GM21529 (cell line): ENCODE results near the gene TMEM120B.

Experiments
- ATAC-seq: cut with Tn5 transposase; IDR thresholded peaks from one replicate; pipeline ENCODE4 v1.9.1; 2021; ENCODE audit not compliant: unreplicated experiment

TMEM120B gene

GRCh38 chr12:121801595-121802484, 89.3 kb downstream of the TMEM120B start:
- no peak for ATAC-seq

GRCh38 chr12:121802485-121802842, 89.9 kb downstream of the TMEM120B start:
- ATAC-seq: no peak

GRCh38 chr12:121802843-121803698, 90.5 kb downstream of the TMEM120B start:
- ATAC-seq: peak; percentile 40

DNA sequence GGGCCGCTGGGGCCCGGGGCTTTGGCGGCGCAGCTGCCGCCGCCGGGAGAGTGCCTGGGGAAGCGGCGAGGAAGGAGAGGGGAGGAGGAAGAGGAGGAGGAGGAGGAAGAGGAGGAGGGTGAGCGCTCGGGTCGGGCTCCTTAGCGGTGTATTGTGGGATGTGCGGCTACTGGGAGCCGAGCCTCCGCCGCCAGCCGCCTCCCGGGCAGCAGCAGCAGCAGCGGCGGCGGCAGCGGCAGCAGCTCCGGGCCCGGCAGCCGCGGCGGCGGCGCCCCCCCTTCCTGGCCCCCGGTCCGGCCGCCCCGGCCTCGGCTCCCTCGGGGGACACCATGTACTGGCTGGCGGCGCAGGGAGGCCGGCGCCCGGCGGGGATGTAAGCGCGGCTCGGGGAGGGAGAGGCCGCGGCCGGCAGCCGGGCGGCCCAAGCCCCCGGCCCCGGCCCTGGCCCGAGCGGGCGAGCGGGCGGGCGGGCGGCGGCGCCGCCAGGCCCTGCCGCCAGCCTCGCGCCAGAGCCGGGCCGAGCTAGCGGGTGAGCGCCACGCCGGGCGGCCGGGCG, 91.4 kb downstream of the TMEM120B start, which contains the start of gene SETD1B:
Gene SETD1B, plus strand, starts transcription at position 149 of the 556 bp plus-strand sequence. CDS start 729 bp downstream, outside the sequence.
- no peak for ATAC-seq

DNA sequence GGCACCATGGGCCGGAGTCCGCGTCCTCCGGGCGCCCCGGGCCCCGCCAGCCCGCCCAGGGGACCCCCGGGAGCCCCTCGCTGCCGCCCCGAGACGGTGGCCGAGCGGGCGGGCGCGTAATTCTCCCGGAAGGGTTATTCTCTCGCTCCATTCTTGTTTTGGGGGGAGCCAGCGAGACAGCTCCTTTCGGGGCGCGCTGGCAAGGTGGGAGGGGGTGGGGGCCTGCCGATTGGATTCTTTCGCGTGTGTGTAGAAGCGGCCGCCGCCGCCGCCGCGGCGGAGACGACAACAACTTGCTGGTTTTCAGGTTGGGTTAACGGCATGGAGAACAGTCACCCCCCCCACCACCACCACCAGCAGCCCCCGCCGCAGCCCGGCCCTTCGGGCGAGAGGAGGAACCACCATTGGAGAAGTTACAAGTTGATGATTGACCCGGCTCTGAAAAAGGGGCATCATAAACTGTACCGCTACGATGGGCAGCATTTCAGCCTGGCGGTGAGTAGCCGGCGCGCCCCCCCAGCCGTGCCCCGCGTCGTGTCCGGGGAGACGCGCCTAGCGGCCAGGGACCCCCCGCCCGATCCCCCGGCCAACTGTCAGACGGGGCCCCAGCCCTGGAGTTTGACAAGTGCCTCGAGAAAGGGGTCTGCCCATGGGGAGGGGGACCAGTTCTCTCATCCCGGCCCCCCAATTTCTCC, 92.0 kb downstream of the TMEM120B start:
- ATAC-seq: no peak

DNA sequence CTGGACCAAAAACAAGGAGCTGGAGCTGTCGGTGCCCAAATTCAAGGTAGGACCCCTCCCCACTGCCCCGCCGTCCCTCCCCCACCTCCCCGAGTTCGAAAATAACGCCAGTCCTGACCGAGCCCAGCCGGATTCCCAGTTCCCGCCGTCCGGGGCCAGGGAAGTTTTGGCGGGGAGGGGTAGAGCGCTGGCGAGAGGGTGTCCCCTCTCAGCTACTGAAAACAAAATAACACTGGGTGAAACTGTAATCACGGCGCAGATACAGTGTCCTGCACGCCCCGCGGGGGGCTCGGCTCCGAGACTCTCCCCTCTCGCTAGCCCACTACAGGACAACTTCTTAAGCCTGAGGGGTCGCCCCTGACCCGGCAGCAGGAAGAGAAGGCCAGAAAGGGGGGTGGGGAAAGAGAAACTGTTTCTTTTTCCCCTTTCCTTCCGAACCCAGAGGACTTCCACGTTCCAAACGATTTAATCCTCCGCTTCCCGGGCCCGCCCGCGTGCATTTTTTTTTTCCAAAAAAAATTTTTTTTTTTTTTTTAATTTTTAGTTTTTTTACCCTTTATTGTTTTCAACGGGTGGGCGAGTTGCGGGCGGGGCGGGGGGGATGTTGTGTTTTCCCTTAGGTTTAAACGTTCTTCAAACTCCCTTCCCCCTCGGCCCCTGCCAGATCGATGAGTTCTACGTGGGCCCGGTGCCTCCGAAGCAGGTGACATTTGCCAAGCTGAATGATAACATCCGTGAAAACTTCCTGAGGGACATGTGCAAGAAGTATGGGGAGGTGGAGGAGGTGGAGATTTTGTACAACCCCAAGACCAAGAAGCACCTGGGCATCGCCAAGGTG, 92.8 kb downstream of the TMEM120B start:
- ATAC-seq: no peak

DNA sequence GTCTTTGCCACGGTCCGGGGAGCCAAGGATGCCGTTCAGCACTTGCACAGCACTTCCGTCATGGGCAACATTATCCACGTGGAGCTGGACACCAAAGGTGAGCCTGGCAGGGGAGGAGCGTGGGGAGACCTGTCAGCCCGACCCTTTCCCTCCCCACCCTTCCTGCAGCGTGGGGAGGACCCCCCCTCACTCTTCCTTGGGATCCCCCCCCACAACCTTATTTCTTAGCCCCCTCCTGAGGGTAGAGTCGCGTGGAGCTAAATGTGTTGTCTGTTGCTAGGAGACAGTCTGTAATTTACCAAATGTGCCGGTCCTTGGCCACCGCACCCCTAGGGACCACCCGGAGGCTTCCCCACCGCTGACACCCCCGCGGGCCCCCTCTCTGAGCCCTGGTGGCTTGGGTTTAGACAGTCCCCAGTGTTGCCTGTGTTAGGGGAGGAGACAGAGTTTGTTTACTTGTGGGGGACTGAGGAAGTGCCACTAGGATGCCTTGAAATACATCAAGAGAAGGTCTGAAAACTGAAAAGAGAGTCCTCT, 93.5 kb downstream of the TMEM120B start:
- ATAC-seq: no peak

- ATAC-seq: no peak
Observed at GRCh38 chr12:121806546-121807423, 94.2 kb downstream of the TMEM120B start.

DNA sequence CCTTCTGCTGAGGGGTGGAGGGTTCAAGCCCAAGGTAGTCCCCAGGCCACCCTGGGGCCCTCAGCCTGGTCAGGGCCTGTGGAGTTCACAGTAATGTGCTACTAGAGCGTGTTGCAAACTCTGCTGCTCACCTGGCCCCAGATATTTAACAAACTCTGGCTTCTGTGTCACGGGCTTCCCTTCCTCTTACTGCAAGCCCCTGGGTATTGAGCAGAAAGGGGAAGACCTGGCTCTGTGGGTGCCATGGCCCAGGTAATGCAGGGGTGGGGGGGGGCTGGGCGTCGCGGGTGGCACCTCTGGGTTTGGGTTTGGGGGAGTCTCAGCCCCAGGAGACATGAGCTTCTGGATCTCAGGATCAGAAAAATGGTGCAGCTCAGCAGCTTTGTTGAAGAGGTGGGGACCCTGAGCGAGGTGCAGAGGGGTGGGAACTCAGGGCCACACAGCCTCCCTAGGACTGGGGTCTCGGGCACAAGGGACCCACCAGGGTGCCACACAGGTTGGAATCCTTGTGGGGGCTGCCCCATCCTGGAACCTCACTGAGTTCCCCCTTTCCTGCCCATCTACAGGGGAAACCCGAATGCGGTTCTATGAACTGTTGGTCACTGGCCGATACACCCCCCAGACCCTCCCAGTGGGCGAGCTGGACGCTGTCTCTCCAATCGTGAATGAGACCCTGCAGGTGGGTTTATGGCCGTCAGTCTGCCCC, 95.2 kb downstream of the TMEM120B start:
- ATAC-seq: no peak

GRCh38 chr12:121808623-121809022, 96.1 kb downstream of the TMEM120B start:
- no peak for ATAC-seq

GRCh38 chr12:121809712-121810116, 97.2 kb downstream of the TMEM120B start:
- no peak for ATAC-seq

GRCh38 chr12:121810234-121810817, 97.8 kb downstream of the TMEM120B start:
- no peak for ATAC-seq

- ATAC-seq: no peak
Observed at GRCh38 chr12:121810833-121811433, 98.4 kb downstream of the TMEM120B start.

DNA sequence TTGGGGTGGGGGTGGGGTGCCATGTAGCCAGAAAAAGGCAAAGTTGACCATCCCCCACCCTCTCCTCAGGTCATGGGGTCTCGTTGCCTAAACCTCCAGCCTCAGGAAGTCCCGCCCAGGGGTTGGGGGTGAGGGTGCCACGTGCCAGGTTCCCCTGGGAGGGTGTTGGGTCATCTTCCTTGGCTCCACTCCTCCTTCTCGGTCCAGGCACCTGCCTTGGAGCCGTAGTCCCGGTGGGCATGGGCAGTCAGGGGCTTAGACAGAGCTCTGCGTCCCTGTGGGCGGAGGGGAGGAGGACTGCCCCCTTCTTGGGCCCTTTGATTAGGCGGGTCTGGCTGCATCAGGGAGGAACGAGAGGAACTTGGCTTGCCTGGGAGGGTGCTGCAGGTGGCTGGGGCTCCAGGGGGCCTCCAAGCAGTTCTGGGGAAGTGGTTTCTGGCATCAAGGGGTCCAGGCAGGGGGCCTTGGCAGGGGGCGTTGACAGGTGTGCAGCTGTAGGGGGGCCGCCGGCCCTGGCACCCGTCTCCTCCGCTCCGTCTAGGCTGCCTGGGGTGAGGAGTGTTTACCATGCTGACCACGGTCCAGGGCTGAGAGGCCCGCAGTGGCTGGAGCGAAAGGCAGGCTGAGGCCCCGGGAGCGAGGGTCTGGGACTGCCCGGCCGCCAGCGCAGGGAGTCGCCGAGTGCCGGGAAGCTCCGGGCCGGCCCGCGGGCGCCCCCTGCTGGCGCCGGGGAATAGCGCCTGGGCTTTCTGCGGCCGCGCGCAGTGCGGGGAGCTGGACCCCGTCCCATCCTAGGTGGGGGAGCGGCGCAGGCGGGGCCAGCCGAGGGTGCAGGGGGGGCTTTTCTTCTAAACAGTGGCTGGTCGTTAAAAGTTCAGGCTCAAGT, 99.1 kb downstream of the TMEM120B start:
- ATAC-seq: peak; percentile 76

- ATAC-seq: peak; percentile 29
Observed at GRCh38 chr12:121812320-121812871, 99.8 kb downstream of the TMEM120B start.
